ENCODE results near the gene SBK1. TPM values are rescaled to one million over a fixed set of nuclear protein-coding genes. Genes with fewer than 3 reads are reported as not detected.
"Not testable (repeated sequence)": the region's sequence is repeated elsewhere in the genome, so short reads cannot be mapped to it uniquely, and the experiment has no call there.

SBK1 gene
- 0.67 TPM for polyA plus RNA-seq (2013)

DNA sequence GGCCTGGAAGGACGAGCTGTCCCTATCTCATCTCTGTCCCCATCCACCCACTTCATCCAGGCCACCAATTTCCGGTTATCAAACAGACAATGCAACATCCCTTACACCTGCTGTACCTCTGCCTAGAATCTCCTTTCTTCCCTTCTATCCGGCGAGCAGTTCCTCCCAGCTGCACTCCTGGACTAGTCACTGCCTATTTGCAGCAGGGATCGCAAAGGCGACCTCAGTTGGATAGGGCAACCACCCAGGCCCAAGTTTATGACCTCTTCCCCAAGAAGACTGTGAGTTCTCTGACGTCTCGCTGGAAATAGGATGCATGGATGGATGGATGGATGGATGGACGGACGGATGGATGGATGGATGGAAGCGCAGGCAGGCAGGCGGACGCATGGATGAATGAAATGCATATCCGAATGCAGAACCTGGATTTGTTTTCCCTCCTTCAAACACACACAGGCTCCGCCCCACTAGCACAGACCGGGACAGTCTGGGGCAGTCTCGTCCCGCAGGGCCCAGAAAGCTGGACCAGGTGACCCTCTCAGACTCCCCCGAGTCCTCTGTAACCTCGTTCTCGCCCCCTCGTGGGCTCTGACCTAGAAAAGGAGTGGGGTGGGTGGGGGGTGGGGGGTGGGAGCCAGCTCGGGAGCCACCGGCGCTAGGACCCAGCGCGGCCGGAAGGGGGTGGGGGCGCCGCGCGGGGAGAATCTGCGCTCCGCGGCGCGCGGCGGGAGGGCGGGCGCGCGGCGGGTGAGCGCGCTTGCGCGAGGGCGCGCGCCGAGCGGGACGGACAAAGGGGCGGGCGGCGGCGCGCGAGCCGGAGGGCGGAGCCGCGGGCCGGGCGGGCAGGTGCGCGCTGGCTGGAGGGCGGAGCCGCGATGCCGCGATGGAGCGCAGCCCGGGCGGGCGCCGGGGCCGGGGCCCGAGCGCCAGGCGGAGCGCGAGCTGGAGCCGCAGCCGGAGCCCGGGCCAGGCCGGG, at the start of gene SBK1:
TSS of gene SBK1 (plus strand) at position 875 of the 976 bp plus-strand sequence. CDS start 24,867 bp downstream, outside the sequence.
- ChIA-PET POLR2A (interaction anchor here (0.6 kb wide), 1 partner anchor 1762 kb away, joined by 3 read pairs; no protein-coding TSS in a partner anchor), CTCF (interaction anchor here (0.9 to 1.7 kb wide), 3 partner anchors 11 to 17 kb away, joined by 3 to 5 read pairs (median 4); no protein-coding TSS in a partner anchor)
- H3K4me3 ChIP-seq (ENCODE audit: control insufficient read depth in 1 of 7, extremely low read depth in 1 of 7, insufficient read depth in 4 of 7, low read depth in 2 of 7, low read length in 6 of 7) = peak within 1 kb of the TSS; percentile 42 to 89 (median 72)
- H3K4me1 ChIP-seq (ENCODE audit: control extremely low read depth in 1 of 4, control insufficient read depth in 4 of 4, insufficient read depth in 4 of 4, low read length in 3 of 4) = peaks cover 0 to 33% (median 24%) of the 10 kb centered on the region in 4 experiments
- H3K27ac ChIP-seq (ENCODE audit: insufficient read depth in 1 of 2, low read depth in 1 of 2, low read length in 2 of 2, poor library complexity in 1 of 2, severe bottlenecking in 2 of 2) = no peak within 1 kb of the TSS
- peak; percentile 64 to 87 (median 83) for DNase-seq
- 2% methylated on average over 70 of the region's 88 CpGs for WGBS (ENCODE audit: insufficient coverage)
- H3K9me3 ChIP-seq (ENCODE audit: control extremely low read depth in 1 of 5, control insufficient read depth in 4 of 5, insufficient read depth in 2 of 5, low read depth in 1 of 5, low read length in 4 of 5) = no peaks in the 10 kb centered on the region
- no peaks in the 10 kb centered on the region for H3K36me3 ChIP-seq (ENCODE audit: control insufficient read depth in 4 of 4, insufficient read depth in 4 of 4, low read length in 3 of 4)
- H3K27me3 ChIP-seq (replicated peaks in 2 of 5; ENCODE audit: control insufficient read depth in 4 of 5, insufficient read depth in 5 of 5, low read length in 4 of 5) = peaks cover 0 to 17% (median 6%) of the 10 kb centered on the region in 5 experiments

DNA sequence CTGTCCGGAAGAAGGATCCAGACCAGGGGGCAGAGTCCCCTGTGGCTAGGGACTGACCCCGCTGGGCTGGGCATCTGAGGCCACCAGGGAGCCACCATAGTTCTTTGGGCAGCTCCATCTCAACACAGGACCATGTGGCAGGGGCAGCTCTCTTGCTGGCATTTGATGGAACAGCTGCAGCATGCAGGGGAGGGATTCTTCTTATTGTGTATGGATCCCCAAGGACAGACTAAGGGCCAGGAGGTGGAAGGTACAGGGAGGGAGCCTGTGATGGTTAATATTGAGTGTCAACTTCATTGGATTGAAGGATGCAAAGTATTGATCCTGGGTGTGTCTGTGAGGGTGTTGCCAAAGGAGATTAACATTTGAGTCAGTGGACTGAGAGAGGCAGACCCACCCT, 42.8 kb upstream of the SBK1 start:
- CTCF ChIA-PET = interaction anchor here (1.8 kb wide), 1 partner anchor 69 kb away, joined by 4 read pairs; no protein-coding TSS in a partner anchor
- DNase-seq; POLR2A ChIA-PET; H3K4me3 ChIP-seq (ENCODE audit: control insufficient read depth in 1 of 7, extremely low read depth in 1 of 7, insufficient read depth in 4 of 7, low read depth in 2 of 7, low read length in 6 of 7); H3K9me3 ChIP-seq (ENCODE audit: control extremely low read depth in 1 of 5, control insufficient read depth in 4 of 5, insufficient read depth in 2 of 5, low read depth in 1 of 5, low read length in 4 of 5); H3K4me1 ChIP-seq (ENCODE audit: control extremely low read depth in 1 of 4, control insufficient read depth in 4 of 4, insufficient read depth in 4 of 4, low read length in 3 of 4); H3K27me3 ChIP-seq (replicated peaks in 2 of 5; ENCODE audit: control insufficient read depth in 4 of 5, insufficient read depth in 5 of 5, low read length in 4 of 5); H3K27ac ChIP-seq (ENCODE audit: insufficient read depth in 1 of 2, low read depth in 1 of 2, low read length in 2 of 2, poor library complexity in 1 of 2, severe bottlenecking in 2 of 2); H3K36me3 ChIP-seq (ENCODE audit: control insufficient read depth in 4 of 4, insufficient read depth in 4 of 4, low read length in 3 of 4): not testable (repeated sequence)
- WGBS (ENCODE audit: insufficient coverage) = 95% methylated on average over 2 of the region's 2 CpGs

DNA sequence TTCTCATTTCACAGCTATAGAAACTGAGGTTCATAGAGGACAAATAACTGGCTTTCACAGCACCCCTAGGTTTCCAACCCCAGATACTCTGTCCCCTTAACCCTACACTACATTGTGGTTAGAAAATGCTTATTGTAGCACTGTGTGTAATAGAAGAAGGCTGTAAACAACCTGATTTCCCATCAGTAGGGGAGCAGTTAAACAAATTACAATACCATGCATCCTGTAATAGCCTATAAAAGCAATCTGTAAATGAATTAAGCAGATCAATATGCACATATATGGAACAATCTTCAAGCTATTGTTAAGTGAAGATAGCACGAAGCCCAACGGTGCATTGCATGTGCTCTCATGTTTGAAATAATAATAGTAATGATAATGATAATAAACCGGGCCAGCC, 41.3 kb upstream of the SBK1 start:
- POLR2A ChIA-PET = no interaction called here
- CTCF ChIA-PET = no interaction called here
- WGBS (ENCODE audit: insufficient coverage) = 50% methylated on average over 1 of the region's 3 CpGs

DNA sequence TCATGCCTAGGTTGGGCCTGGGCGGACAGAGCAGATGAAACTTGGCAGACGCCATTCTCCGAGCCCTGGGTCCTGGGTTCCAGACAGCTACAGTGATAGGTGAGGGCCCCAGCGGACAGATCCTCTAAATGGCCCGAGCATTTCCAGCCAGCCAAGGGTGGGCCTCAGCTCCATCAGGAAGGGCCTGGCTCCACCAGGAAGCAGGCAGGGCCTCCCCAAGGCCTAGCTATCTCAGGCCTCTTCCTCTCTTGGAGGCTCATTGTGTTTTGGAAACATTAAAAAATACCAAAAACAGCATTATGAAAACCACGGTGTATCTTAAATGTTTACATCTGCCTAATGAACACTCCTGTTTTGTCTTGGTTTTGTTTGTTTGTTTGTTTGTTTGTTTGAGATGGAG, 38.2 kb upstream of the SBK1 start:
- WGBS (ENCODE audit: insufficient coverage) = 95% methylated on average over 5 of the region's 6 CpGs
- peaks cover 0 to 4% (median 0%) of the 10 kb centered on the region in 5 experiments for H3K9me3 ChIP-seq (ENCODE audit: control extremely low read depth in 1 of 5, control insufficient read depth in 4 of 5, insufficient read depth in 2 of 5, low read depth in 1 of 5, low read length in 4 of 5)
- ChIA-PET POLR2A (no interaction called here), CTCF (interaction anchor here (1.4 kb wide), 1 partner anchor 38 kb away, joined by 3 read pairs; no protein-coding TSS in a partner anchor)
- H3K36me3 ChIP-seq (ENCODE audit: control insufficient read depth in 4 of 4, insufficient read depth in 4 of 4, low read length in 3 of 4) = no peaks in the 10 kb centered on the region
- peaks cover 0 to 13% (median 0%) of the 10 kb centered on the region in 5 experiments for H3K27me3 ChIP-seq (replicated peaks in 2 of 5; ENCODE audit: control insufficient read depth in 4 of 5, insufficient read depth in 5 of 5, low read length in 4 of 5)
- H3K27ac ChIP-seq (ENCODE audit: insufficient read depth in 1 of 2, low read depth in 1 of 2, low read length in 2 of 2, poor library complexity in 1 of 2, severe bottlenecking in 2 of 2) = no peak overlapping the region
- H3K4me3 ChIP-seq (ENCODE audit: control insufficient read depth in 1 of 7, extremely low read depth in 1 of 7, insufficient read depth in 4 of 7, low read depth in 2 of 7, low read length in 6 of 7) = no peak overlapping the region
- no peaks in the 10 kb centered on the region for H3K4me1 ChIP-seq (ENCODE audit: control extremely low read depth in 1 of 4, control insufficient read depth in 4 of 4, insufficient read depth in 4 of 4, low read length in 3 of 4)
- no peak for DNase-seq

More for the DNA sequence above, 41.3 kb upstream of the SBK1 start:
- no peaks in the 10 kb centered on the region for H3K27me3 ChIP-seq (replicated peaks in 2 of 5; ENCODE audit: control insufficient read depth in 4 of 5, insufficient read depth in 5 of 5, low read length in 4 of 5)
- DNase-seq = no peak
- no peaks in the 10 kb centered on the region for H3K4me1 ChIP-seq (ENCODE audit: control extremely low read depth in 1 of 4, control insufficient read depth in 4 of 4, insufficient read depth in 4 of 4, low read length in 3 of 4)
- H3K9me3 ChIP-seq (ENCODE audit: control extremely low read depth in 1 of 5, control insufficient read depth in 4 of 5, insufficient read depth in 2 of 5, low read depth in 1 of 5, low read length in 4 of 5) = peaks cover 0 to 4% (median 0%) of the 10 kb centered on the region in 5 experiments
- H3K27ac ChIP-seq (ENCODE audit: insufficient read depth in 1 of 2, low read depth in 1 of 2, low read length in 2 of 2, poor library complexity in 1 of 2, severe bottlenecking in 2 of 2) = no peak overlapping the region
- H3K4me3 ChIP-seq (ENCODE audit: control insufficient read depth in 1 of 7, extremely low read depth in 1 of 7, insufficient read depth in 4 of 7, low read depth in 2 of 7, low read length in 6 of 7) = no peak overlapping the region
- H3K36me3 ChIP-seq (ENCODE audit: control insufficient read depth in 4 of 4, insufficient read depth in 4 of 4, low read length in 3 of 4) = no peaks in the 10 kb centered on the region

DNA sequence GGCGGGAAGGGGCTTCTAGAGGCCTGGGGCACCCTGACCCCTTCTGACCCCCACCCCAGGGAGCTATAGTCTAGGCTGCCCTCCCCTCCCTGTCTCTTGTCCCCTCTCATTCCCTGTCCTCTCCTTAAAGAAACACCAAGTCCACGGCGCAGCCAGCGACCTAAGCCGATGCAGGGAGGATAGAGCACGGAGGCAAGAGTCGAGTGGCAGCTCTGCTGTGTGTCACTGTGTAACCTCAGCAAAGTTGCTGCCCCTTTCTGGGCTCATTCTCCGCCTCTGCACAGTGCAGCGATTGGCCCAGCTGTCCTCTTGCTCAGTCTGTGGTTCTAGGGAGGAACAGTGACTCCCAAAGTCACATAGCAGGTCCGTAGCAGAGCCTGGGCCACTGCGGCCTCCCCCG, 36.5 kb upstream of the SBK1 start:
- CTCF ChIA-PET = interaction anchor here (1.0 kb wide), 1 partner anchor 12 kb away, joined by 3 read pairs; no protein-coding TSS in a partner anchor
- Histone ChIP-seq H3K4me1 (ENCODE audit: control extremely low read depth in 1 of 4, control insufficient read depth in 4 of 4, insufficient read depth in 4 of 4, low read length in 3 of 4) (no peaks in the 10 kb centered on the region), H3K4me3 (ENCODE audit: control insufficient read depth in 1 of 7, extremely low read depth in 1 of 7, insufficient read depth in 4 of 7, low read depth in 2 of 7, low read length in 6 of 7) (no peak overlapping the region), H3K9me3 (ENCODE audit: control extremely low read depth in 1 of 5, control insufficient read depth in 4 of 5, insufficient read depth in 2 of 5, low read depth in 1 of 5, low read length in 4 of 5) (peaks cover 0 to 4% (median 0%) of the 10 kb centered on the region in 5 experiments), H3K27me3 (replicated peaks in 2 of 5; ENCODE audit: control insufficient read depth in 4 of 5, insufficient read depth in 5 of 5, low read length in 4 of 5) (peaks cover 0 to 19% (median 3%) of the 10 kb centered on the region in 5 experiments), H3K36me3 (ENCODE audit: control insufficient read depth in 4 of 4, insufficient read depth in 4 of 4, low read length in 3 of 4) (no peaks in the 10 kb centered on the region), H3K27ac (ENCODE audit: insufficient read depth in 1 of 2, low read depth in 1 of 2, low read length in 2 of 2, poor library complexity in 1 of 2, severe bottlenecking in 2 of 2) (no peak overlapping the region)
- DNase-seq = no peak
- POLR2A ChIA-PET = no interaction called here
- WGBS (ENCODE audit: insufficient coverage) = 96% methylated on average over 12 of the region's 12 CpGs

GRCh38 chr16:28257256-28257655, 35.1 kb upstream of the SBK1 start:
- POLR2A ChIA-PET = no interaction called here
- WGBS (ENCODE audit: insufficient coverage) = 93% methylated on average over 3 of the region's 4 CpGs
- H3K27me3 ChIP-seq (replicated peaks in 2 of 5; ENCODE audit: control insufficient read depth in 4 of 5, insufficient read depth in 5 of 5, low read length in 4 of 5) = peaks cover 0 to 19% (median 4%) of the 10 kb centered on the region in 5 experiments
- H3K4me3 ChIP-seq (ENCODE audit: control insufficient read depth in 1 of 7, extremely low read depth in 1 of 7, insufficient read depth in 4 of 7, low read depth in 2 of 7, low read length in 6 of 7) = no peak overlapping the region
- no peak for DNase-seq
- no peak overlapping the region for H3K27ac ChIP-seq (ENCODE audit: insufficient read depth in 1 of 2, low read depth in 1 of 2, low read length in 2 of 2, poor library complexity in 1 of 2, severe bottlenecking in 2 of 2)
- CTCF ChIA-PET = no interaction called here
- H3K9me3 ChIP-seq (ENCODE audit: control extremely low read depth in 1 of 5, control insufficient read depth in 4 of 5, insufficient read depth in 2 of 5, low read depth in 1 of 5, low read length in 4 of 5) = peaks cover 0 to 2% (median 0%) of the 10 kb centered on the region in 5 experiments
- no peaks in the 10 kb centered on the region for H3K36me3 ChIP-seq (ENCODE audit: control insufficient read depth in 4 of 4, insufficient read depth in 4 of 4, low read length in 3 of 4)
- H3K4me1 ChIP-seq (ENCODE audit: control extremely low read depth in 1 of 4, control insufficient read depth in 4 of 4, insufficient read depth in 4 of 4, low read length in 3 of 4) = no peaks in the 10 kb centered on the region

DNA sequence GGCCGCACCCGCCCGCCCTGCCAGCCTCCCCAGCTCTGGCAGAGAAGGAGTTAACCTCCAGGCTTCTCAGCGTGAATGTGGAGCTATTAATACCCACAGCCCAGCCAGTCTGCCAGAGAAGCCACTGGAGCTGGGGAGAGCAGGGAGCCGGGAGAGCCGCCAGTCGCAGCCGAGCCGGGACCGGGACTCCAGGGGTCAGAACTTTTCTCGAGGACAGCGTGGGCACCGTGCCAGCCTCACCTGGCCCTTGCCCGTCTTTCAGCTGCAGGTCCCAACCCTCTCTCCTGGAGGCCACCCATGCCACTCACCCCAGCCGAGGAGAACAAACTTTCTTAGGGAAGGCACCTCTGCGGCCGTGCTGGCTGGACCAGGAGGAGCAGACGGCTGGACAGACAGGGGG, 33.8 kb upstream of the SBK1 start:
- peaks cover 0 to 25% (median 8%) of the 10 kb centered on the region in 5 experiments for H3K27me3 ChIP-seq (replicated peaks in 2 of 5; ENCODE audit: control insufficient read depth in 4 of 5, insufficient read depth in 5 of 5, low read length in 4 of 5)
- H3K4me3 ChIP-seq (ENCODE audit: control insufficient read depth in 1 of 7, extremely low read depth in 1 of 7, insufficient read depth in 4 of 7, low read depth in 2 of 7, low read length in 6 of 7) = no peak overlapping the region
- POLR2A ChIA-PET = no interaction called here
- H3K27ac ChIP-seq (ENCODE audit: insufficient read depth in 1 of 2, low read depth in 1 of 2, low read length in 2 of 2, poor library complexity in 1 of 2, severe bottlenecking in 2 of 2) = no peak overlapping the region
- WGBS (ENCODE audit: insufficient coverage) = 34% methylated on average over 17 of the region's 18 CpGs
- H3K4me1 ChIP-seq (ENCODE audit: control extremely low read depth in 1 of 4, control insufficient read depth in 4 of 4, insufficient read depth in 4 of 4, low read length in 3 of 4) = no peaks in the 10 kb centered on the region
- no peaks in the 10 kb centered on the region for H3K36me3 ChIP-seq (ENCODE audit: control insufficient read depth in 4 of 4, insufficient read depth in 4 of 4, low read length in 3 of 4)
- no peak for DNase-seq
- CTCF ChIA-PET = interaction anchor here (0.6 to 1.1 kb wide), 2 partner anchors 19 to 54 kb away, joined by 3 read pairs; no protein-coding TSS in a partner anchor
- H3K9me3 ChIP-seq (ENCODE audit: control extremely low read depth in 1 of 5, control insufficient read depth in 4 of 5, insufficient read depth in 2 of 5, low read depth in 1 of 5, low read length in 4 of 5) = no peaks in the 10 kb centered on the region
